HG02571 (cell line): Measurements from ENCODE around the gene CARD9.
A peak's percentile ranks its signal among the peaks of the same experiment; 100 is the strongest.
"Not testable (repeated sequence)": the region's sequence is repeated elsewhere in the genome, so short reads cannot be mapped to it uniquely, and the experiment has no call there.

Source experiments
- ATAC-seq: cut with Tn5 transposase; IDR thresholded peaks from one replicate; pipeline ENCODE4 v1.9.1; 2021; ENCODE audit warnings: mild to moderate bottlenecking, moderate library complexity; ENCODE audit not compliant: unreplicated experiment

CARD9 gene

GRCh38 chr9:136373300-136374182 is at the start of gene CARD9:
Gene CARD9, minus strand, starts transcription at chr9:136373669. Its CDS starts 1,591 bp downstream, at chr9:136372078.
- no peak for ATAC-seq

- ATAC-seq: no peak
These were observed 49.4 kb upstream of the CARD9 start for GRCh38 chr9:136422876-136423275.

- no peak for ATAC-seq
These were observed 48.3 kb upstream of the CARD9 start for GRCh38 chr9:136421791-136422190.

GRCh38 chr9:136419092-136419420 is 45.6 kb upstream of the CARD9 start:
- ATAC-seq: no peak

GRCh38 chr9:136418182-136419091 is 45.0 kb upstream of the CARD9 start:
- ATAC-seq: no peak

GRCh38 chr9:136416914-136417313 is 43.4 kb upstream of the CARD9 start:
- ATAC-seq: no peak

- no peak for ATAC-seq
These were observed 43.0 kb upstream of the CARD9 start for GRCh38 chr9:136416427-136416826.

GRCh38 chr9:136412962-136413361 is 39.5 kb upstream of the CARD9 start:
- ATAC-seq: no peak

- ATAC-seq: no peak
These were observed 37.9 kb upstream of the CARD9 start for GRCh38 chr9:136411378-136411777.

- peak; percentile 74 for ATAC-seq
These were observed 37.2 kb upstream of the CARD9 start, which contains the start of the genes ENTR1 and PMPCA for GRCh38 chr9:136410500-136411287. Gene ENTR1, minus strand, starts transcription at chr9:136410614. Its CDS starts 217 bp downstream, at chr9:136410397. Gene PMPCA, plus strand, starts transcription at chr9:136410658. Its CDS starts 11 bp downstream, at chr9:136410669.

- peak; percentile 20 for ATAC-seq
These were observed 36.3 kb upstream of the CARD9 start for GRCh38 chr9:136409557-136410455.

GRCh38 chr9:136407911-136408310 is 34.4 kb upstream of the CARD9 start:
- no peak for ATAC-seq

- not testable (repeated sequence) for ATAC-seq
These were observed 33.6 kb upstream of the CARD9 start for GRCh38 chr9:136407061-136407460.

- not testable (repeated sequence) for ATAC-seq
These were observed 32.4 kb upstream of the CARD9 start for GRCh38 chr9:136405904-136406303.

GRCh38 chr9:136405481-136405880 is 32.0 kb upstream of the CARD9 start:
- ATAC-seq: no peak

GRCh38 chr9:136404801-136405136 is 31.3 kb upstream of the CARD9 start:
- ATAC-seq: no peak

GRCh38 chr9:136403915-136404800 is 30.7 kb upstream of the CARD9 start:
- ATAC-seq: no peak

- peak; percentile 36 for ATAC-seq
These were observed 30.1 kb upstream of the CARD9 start for GRCh38 chr9:136403538-136403914.

- ATAC-seq: no peak
These were observed 28.6 kb upstream of the CARD9 start for GRCh38 chr9:136402067-136402466.
